HG03575 (cell line): ENCODE results near the gene ADAD2.

Experiments used
- ATAC-seq: cut with Tn5 transposase; IDR thresholded peaks from one replicate; pipeline ENCODE4 v1.9.1; 2021; ENCODE audit not compliant: unreplicated experiment, insufficient number of reproducible peaks, low FRiP score; ENCODE audit errors: extremely low read depth

Gene ADAD2

DNA sequence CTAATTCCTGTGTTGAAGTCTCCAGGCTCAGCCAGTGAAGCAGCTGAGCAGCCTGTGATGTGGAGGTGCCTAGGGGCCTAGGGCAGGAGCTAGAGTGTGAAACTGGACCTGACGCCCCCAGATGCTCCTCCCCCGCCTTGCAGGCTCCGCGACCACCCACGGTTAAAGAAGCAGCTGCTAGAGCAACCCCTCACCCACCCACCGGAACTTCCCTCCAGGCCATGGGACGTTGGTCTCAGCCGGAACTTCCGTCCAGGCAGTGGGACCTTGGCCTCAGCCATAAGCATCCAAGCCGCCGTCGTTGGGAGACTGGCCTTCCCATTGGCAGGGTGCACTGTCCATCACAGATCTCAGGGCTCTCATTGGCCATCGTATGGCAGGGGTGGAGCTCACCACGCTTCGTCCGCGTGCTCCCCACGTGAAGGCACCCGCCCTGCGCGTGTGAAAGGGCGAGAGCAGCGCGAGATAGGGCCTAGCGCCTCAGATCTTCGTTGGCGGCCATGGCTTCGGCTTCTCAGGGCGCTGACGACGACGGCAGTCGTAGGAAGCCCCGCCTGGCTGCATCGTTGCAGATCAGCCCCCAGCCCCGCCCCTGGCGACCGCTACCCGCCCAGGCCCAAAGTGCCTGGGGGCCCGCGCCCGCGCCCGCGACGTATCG is at the start of gene ADAD2:
Gene ADAD2, plus strand, starts transcription at position 427 of the 658 bp plus-strand sequence. Its CDS starts 74 bp downstream, at position 501.
- ATAC-seq = no peak

DNA sequence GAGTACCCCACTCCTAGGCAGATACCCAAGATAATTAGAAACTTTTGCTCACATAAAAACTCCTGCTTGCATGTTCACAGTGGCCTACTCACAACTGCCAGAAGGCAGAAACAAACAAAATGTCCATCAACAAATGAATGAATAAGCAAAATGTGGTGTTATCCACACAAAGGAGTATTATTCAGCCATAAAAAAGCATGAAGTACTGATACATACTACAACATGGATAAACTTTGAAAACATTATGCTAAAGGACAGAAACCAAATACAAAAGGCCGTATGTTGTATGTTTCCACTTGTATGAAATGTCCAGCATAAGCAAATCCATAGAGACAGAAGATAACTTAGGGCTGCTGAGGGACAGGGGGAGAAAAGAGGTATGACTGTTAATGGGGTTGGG is 47.9 kb upstream of the ADAD2 start:
- no peak for ATAC-seq

DNA sequence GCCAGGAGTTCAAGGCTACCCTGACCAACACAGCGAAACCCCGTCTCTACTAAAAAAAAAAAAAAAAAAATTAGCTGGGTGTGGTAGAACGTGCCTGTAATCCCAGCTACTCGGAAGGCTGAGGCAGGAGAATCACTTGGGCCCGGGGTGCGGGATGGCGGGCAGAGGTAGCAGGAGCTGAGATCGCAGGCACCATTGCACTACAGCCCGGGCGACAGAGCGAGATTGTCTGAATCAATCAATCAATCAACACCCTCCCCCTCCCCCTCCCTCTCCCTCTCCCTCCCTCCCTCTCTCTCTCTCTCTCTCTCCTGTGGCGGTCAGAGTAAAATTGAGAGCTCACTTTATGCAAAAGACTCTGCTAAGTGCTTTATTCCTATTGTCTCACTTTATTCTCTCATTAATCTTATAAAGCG is 47.2 kb upstream of the ADAD2 start:
- no peak for ATAC-seq

DNA sequence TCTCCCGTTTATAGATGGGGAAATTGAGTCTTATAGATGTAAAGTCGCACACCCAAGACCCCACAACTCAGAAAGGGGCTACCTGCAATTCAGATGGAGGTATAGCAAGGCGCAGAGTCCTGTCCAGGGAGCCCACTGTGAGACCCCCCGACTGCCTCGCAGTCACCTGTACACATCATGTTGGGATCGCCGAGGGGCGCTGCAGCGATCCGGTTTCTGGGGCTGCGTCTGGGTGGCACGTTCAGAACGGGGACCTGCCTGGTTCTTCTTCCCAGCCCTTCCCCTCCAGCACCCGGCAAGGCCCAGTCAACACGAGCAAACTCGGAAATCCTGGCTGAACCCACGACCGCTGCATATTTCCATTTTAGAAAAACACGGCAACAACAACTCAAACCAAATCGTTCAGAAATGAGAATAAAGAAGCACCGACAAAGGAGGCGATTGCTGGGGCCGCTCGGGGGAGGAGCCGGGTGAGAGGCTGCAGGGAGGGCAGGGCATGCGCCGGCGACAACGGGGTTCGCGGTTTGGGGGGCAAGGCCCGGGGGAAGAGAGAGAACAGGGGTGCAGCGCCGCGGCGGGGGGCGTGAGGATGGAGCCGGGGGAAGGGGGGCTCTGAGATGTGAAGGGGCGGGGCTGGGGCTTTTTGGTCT is 46.6 kb upstream of the ADAD2 start:
- ATAC-seq = no peak

DNA sequence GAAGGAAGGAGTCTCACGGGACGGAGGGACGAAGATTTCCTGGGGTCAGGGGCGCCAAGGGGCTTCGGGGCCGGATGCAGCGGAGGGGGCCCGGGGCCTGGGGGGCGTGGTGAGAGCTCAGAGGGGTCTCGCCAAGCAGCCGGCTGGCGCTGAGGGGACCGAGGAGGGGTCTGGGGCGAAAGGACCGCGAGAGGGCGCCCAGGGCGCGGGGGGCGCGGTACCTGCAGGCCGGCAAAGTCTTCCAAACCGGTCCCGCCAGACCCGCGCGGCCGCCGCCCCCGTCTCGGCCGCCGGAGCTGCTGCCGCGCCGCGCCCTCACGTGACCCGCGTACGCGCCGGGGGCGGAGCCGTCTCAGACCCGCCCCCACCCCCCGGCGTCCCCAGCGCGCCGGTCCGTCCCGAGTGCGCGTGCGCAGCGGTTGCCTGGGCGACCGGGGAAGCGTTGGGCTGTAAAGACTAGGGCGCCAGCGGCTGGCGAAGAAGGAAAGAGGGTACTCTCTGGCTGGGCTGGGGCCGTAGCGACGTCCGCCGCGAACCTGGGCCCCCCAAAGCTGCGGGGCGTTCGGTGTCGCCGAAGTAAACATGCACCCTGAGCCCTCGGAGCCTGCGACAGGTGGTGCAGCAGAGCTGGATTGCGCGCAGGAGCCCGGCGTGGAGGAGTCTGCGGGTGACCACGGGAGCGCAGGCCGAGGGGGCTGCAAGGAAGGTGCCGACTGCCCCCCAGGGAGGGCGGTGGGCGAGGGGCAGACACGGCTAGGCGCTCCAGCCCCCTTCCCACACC is 45.9 kb upstream of the ADAD2 start, which contains the start of the genes DNAAF1 and HSDL1:
Gene DNAAF1, plus strand, starts transcription at position 450 of the 781 bp plus-strand sequence. Its CDS starts 133 bp downstream, at position 583.
Gene HSDL1, minus strand, starts transcription at position 319 of the 781 bp plus-strand sequence. CDS start 13,856 bp downstream, outside the sequence.
- no peak for ATAC-seq

DNA sequence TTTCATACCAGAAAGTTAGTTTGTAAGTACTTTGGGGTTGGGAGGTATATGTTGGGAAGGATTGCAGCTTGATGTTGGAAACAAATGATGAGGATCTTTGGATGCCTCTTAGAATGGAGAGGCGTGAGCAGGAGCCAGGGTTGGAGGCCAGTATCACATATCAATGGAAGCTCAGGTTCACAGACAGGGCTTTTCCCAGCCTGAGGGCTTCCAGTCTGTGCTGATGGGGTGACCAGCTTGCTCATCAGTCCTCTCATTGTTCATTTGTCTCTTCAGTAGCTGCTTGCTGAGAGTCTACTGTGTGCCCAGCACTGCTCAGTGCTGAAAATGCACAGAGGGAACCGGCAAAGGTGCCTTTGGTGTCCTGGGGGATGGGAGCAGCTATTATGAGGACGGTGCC is 40.0 kb upstream of the ADAD2 start:
- no peak for ATAC-seq

DNA sequence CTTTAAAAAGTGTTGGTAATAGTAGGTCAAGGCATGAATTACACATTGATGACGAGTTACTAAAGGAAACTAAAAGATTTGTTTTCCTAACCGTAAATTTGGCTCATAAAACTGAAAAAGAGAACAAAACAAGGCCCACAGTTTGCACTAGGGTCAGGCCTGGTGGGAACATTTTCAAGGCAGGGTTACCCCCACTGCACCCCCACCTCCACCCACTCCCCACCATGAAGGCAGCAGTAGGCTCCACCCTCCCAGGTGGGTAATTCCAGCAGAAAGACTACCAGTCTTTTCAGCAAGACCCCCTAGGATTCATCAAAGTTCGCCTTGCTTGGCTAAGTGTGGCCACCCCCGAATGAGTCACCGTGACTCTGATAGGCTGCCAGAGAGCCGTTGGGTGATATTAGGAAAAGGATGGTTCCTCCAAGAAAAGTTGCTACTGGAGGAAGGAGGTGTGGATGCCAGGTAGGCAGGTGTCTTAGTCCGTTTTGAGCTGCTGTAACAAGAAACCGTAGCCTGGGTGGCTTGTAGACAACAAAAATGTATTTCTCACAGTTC is 37.2 kb upstream of the ADAD2 start:
- ATAC-seq = no peak

DNA sequence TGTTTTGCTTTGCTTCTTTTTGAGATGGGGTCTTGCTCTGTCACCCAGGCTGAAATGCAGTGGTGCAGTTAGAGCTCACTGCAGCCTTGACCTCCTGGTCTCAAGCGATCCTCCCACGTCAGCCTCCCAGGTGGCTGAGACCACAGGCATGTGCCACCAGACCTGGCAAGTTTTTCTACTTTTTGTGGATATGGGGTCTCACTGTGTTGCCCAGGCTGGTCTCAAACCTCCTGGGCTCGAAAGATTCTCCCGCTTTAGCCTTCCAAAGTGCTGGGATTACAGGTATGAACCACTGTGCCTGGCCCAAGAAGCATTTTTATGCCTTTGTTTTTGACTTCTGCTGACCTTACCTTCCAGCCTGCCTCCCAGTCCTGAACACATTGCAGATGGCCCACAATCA is 35.7 kb upstream of the ADAD2 start:
- no peak for ATAC-seq

DNA sequence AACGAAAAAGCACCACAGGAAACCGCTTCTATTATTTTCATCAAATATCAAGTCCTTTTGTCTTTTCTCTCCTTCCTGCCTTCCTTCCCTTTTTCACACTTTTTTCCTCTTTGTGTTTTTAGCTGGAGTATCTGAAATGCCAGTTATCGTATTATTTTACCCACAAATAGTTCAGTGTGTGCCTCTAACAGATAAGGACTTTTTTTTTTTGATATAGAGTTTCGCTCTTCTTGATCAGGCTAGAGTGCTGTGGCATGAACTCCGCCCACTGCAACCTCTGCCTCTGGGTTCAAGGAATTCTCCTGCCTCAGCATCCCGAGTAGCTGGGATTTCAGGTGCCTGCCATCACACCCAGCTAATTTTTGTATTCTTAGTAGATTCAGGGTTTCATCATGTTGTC is 35.2 kb upstream of the ADAD2 start:
- ATAC-seq = no peak

DNA sequence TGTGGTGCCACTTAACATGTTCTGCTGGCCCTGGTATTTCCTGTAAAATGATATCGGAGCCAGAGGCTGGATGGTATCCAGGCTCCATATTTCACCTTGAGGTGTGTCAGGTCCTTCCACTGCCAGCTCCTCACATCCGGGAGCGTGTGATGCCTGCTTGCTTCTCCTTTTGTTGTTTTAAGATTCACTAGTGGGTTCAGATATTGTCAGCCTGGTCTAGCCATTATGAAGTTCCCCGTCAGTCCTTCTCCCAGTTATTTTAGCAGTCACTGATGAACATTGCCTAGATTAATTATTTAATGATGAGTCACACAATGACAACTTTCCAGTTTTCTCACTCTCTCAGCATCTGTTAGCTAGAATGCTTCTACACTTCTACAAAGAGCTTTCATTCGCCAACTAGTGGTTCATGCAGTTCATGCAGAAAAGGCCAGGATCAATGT is 34.6 kb upstream of the ADAD2 start:
- ATAC-seq = no peak

DNA sequence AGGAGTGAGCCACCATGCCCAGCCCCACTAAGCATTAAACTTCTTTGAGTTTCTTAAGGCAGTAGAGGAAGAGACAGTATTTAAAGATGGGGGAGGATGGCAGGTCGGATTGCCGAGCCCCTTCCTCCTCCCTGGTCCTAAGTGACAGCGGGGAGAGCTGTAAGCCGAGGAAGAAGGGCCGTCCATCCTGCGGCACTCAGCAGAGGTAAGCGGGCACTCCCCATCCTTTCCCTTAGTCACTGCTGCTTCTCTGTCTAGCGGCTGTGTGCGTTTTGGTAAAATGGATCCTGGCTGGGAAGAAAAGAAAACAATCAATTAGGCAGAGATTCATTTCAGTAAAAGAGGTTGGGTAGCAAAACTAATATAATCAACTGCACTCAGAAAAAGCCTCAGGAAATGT is 31.9 kb upstream of the ADAD2 start:
- ATAC-seq = no peak

DNA sequence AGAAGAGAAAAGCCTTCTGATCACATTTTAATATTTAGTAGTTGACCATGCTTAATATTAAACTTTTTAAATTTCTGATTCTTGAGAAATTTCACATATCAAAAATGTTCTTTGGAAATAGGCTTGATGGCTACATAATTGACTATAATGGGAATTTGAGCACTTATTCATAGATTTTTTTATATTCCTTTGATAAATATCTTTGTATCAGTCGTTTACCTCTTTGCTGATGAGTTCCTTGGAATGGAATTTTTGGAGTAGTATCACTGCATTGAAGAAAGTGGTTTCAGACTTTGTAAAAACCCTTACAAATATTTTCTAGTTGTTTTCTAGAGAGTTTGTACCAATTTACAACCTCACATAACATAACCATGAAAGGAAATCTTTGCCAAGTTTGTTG is 31.2 kb upstream of the ADAD2 start:
- ATAC-seq = no peak

DNA sequence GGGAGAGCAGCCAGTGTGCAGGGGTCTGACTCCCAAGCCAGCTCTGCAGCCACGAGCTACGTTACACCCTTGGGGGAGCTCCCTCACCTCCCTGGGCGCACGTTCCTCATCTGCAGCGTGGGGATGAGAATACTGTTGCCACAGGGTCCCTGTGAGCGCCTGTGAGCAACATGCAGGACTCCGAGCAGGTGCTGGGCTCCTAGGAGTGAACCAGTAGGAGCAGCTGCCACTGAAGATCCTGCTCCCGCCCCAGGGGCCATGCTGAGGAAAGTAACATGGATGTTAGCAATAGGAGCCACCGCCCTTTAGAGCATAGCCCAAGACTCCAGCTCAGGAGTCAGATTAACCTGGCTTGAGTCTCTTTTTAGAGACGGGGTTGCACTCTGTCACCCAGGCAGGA is 29.9 kb upstream of the ADAD2 start:
- ATAC-seq = no peak

DNA sequence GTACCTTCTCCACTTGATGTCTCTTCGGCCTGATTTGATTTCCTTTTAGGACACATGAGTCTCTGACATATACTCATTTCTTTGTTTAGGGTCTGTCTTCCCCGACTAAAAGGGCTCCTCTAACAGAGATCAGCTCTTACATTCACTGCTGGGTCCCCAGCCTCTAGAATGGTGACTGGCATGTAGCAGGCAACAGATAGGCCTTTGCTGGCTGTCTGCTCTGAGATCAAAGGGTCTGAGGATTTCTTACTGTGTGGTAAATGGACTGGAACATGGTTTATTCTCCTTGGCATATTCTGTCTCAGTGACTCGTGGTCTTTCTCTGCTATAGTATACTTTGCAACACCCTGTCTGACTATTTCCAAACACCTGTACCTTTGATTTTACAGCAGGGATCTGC is 29.2 kb upstream of the ADAD2 start:
- ATAC-seq = no peak

DNA sequence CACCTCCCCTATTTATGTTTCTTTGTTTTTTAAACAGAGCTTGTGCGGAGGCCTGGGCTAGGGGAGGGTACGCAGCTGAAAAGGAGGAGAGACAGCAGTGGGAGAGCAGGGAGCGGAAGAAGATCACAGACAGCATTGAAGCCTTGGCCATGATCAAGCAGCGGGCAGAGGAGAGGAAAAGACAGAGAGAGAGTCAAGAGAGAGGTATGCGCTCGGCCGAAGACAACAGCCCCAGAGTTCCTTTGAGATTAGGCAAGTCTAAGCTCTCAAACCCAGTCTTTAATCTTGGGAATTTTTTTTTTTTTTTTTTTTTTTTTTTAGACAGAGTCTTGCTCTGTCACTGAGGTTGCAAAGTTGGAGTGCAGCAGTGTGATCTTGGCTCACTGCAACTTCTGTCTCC is 25.2 kb upstream of the ADAD2 start:
- no peak for ATAC-seq

DNA sequence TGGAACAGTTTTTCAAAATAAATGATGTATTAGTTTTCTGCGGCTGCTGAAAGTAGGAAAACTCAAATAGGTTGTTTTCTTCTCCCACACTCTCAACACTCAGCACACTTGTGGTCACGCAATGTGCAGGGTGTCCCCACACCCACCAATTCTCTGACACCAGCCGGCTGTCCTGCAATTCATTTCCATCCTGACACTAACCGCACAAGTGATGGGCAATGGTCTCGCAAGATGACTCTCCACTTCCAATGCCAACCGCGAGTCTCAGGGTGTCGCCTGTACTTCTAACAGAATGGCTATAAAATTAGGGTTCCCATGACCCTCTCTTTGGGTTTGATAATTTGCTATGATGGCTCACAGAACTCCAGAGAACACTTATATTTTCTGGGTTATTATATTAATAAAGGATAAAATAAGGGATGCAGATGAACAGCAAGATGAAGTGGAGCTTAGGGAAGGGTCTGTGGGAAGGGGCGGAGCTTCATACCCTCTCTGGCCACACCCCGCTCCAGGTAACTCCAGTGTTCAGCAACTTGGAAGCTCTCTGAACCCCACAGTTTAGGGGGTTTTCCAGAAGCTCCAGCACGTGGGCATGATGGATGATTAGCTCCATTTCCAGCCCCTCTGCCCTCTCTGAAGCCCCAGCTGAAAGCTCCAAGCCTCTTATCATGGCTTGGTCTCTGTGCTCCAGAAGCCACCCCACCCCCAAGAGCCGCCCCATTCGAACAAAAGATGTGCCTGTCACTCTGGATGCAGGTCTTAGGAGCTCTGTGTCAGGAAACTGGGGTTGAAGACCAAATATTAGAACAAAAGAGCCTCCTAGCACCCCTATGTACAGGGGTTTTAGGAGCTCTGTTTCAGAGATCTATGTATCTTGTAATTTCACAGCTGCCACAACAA is 23.9 kb upstream of the ADAD2 start:
- ATAC-seq = no peak

DNA sequence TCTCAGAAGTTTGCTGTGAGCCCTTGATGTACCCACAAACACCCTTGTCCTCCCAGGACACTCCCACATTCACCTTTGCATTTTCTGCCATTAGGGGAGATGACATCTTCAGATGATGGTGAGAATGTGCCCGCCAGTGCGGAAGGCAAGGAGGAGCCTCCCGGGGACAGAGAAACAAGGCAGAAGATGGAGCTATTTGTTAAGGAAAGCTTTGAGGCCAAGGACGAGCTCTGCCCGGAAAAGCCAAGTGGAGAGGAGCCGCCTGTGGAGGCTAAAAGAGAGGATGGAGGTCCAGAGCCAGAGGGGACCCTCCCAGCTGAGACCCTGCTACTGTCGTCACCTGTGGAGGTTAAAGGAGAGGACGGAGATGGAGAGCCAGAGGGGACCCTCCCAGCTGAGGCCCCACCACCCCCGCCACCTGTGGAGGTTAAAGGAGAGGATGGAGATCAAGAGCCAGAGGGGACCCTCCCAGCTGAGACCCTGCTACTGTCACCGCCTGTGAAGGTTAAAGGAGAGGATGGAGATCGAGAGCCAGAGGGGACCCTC is 21.1 kb upstream of the ADAD2 start:
- ATAC-seq = no peak

DNA sequence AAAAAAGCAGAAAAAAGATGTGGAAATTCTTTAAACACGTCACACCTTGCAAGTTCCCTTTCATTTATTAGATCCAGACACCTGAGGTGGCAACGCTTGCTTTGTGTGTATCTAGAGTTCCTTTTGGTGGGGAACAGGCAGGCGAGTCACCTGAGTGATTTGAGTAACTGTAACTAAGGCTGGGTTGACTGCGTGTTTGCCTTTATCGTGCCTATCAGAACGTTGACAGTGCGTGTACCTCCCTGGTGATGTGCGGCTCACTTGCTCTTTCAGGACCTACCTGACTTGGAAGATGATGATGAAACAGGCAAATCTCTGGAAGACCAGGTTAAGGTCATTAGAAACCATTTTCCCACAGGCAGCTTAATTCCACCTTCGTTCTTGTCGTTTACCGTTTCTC is 16.6 kb upstream of the ADAD2 start:
- no peak for ATAC-seq
